ENCODE results near the gene P2RY11.

DNA sequence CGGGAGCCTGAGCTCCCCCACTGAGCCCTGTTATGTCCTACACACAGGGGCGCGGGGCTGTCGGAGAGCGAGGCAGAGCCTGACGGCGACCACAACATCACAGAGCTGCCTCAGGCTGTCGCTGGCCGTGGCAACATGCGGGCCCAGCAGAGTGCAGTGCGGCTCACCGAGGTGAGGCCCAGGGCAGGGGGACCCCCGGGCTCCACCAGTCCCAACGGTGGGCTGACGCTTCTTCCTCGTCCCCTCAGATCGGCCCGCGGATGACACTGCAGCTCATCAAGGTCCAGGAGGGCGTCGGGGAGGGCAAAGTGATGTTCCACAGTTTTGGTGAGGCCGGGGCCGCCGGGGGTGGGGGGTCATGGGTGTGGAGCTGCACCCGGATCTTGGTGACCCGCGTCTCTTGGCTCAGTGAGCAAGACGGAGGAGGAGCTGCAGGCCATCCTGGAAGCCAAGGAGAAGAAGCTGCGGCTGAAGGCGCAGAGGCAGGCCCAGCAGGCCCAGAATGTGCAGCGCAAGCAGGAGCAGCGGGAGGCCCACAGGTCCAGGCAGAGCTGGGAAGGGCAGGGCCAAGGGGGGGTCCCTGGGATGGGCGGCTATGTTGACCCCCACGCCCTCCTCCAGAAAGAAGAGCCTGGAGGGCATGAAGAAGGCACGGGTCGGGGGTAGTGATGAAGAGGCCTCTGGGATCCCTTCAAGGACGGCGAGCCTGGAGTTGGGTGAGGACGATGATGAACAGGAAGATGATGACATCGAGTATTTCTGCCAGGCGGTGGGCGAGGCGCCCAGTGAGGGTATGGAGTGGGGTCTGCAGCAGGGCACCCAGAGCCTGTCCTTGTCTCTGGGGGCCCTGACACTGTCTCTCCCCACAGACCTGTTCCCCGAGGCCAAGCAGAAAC, 1.2 kb upstream of the P2RY11 start:
- TF ChIP-seq CTCF (IDR thresholded peaks at IDR 0.05; ENCODE audit: low read length): no peak
- TF ChIP-seq EZH2 (optimal IDR thresholded peaks at IDR 0.05; ENCODE audit: low read depth, low read length): no peak
